ENCODE measurements around the gene HNRNPD. TPM values are rescaled to one million over a fixed set of nuclear protein-coding genes. Genes with fewer than 3 reads are reported as not detected.

The HNRNPD gene
- total and polyA plus RNA-seq, 2 of the 13 experiments (the other 11 are each of a cell fraction or from before 2014, with no cell fraction given), result 64.0 to 69.7 TPM

GRCh38 chr4:82372517-82373485, 990 bp downstream of the HNRNPD start (continued):
- TF ChIP-seq TERF1 (CRISPR knock-in tag; IDR thresholded peaks at IDR 0.05), result no peak
- 0 out of 2 replicates have a peak, but pooled peaks have one; percentile 8 for TF ChIP-seq CREB1 (IDR thresholded peaks at IDR 0.05)
- TF ChIP-seq CREB1 (CRISPR knock-in tag; IDR thresholded peaks at IDR 0.05), result no peak
- TF ChIP-seq SYNCRIP (IDR thresholded peaks at IDR 0.05; ENCODE audit: insufficient read depth, low read depth, low read length), result no peak
- no peak for TF ChIP-seq U2AF1 (optimal IDR thresholded peaks at IDR 0.05; ENCODE audit: low read depth, low read length)
- TF ChIP-seq ZBTB26 (CRISPR knock-in tag; IDR thresholded peaks at IDR 0.05; ENCODE audit: borderline replicate concordance), result no peak
- TF ChIP-seq RFXAP (CRISPR knock-in tag; IDR thresholded peaks at IDR 0.05; ENCODE audit: borderline replicate concordance), result 0 out of 2 replicates have a peak, but pooled peaks have one; percentile 28
- no peak for TF ChIP-seq MYNN (CRISPR knock-in tag; IDR thresholded peaks at IDR 0.05; ENCODE audit: low read depth)
- TF ChIP-seq ZNF788 (CRISPR knock-in tag; IDR thresholded peaks at IDR 0.05; ENCODE audit: borderline replicate concordance), result no peak
- TF ChIP-seq YY1 (IDR thresholded peaks at IDR 0.05; ENCODE audit: insufficient read depth, insufficient replicate concordance, low read depth, low read length), result peak; percentile 44
- 0 out of 2 replicates have a peak, but pooled peaks have one; percentile 18 for TF ChIP-seq ZFY (CRISPR knock-in tag; IDR thresholded peaks at IDR 0.05)
- TF ChIP-seq ZNF414 (CRISPR knock-in tag; IDR thresholded peaks at IDR 0.05), result no peak
- TF ChIP-seq NFIB (CRISPR knock-in tag; IDR thresholded peaks at IDR 0.05; ENCODE audit: borderline replicate concordance), result no peak
- TF ChIP-seq, protein P1, sequence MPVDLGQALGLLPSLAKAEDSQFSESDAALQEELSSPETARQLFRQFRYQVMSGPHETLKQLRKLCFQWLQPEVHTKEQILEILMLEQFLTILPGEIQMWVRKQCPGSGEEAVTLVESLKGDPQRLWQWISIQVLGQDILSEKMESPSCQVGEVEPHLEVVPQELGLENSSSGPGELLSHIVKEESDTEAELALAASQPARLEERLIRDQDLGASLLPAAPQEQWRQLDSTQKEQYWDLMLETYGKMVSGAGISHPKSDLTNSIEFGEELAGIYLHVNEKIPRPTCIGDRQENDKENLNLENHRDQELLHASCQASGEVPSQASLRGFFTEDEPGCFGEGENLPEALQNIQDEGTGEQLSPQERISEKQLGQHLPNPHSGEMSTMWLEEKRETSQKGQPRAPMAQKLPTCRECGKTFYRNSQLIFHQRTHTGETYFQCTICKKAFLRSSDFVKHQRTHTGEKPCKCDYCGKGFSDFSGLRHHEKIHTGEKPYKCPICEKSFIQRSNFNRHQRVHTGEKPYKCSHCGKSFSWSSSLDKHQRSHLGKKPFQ (CRISPR knock-in tag; IDR thresholded peaks at IDR 0.05; ENCODE audit: insufficient replicate concordance), result no peak
- no peak for TF ChIP-seq NCOA2 (CRISPR knock-in tag; IDR thresholded peaks at IDR 0.05)
- no peak for TF ChIP-seq DMTF1 (CRISPR knock-in tag; IDR thresholded peaks at IDR 0.05)
- TF ChIP-seq HMGA1 (CRISPR knock-in tag; conservative IDR thresholded peaks at IDR 0.05), result no peak
- 0 out of 2 replicates have a peak, but pooled peaks have one; percentile 41 for TF ChIP-seq ZNF430 (CRISPR knock-in tag; IDR thresholded peaks at IDR 0.05)
- no peak for TF ChIP-seq ZNF20 (CRISPR knock-in tag; IDR thresholded peaks at IDR 0.05)
- no peak for TF ChIP-seq MAZ (IDR thresholded peaks at IDR 0.05; ENCODE audit: borderline replicate concordance, low read depth, low read length)
- 0 out of 2 replicates have a peak, but pooled peaks have one; percentile 25 for TF ChIP-seq MAZ (CRISPR knock-in tag; IDR thresholded peaks at IDR 0.05; ENCODE audit: low read depth)

Data from HepG2 (cell line).